ENCODE measurements around the gene POLRMT. TPM values are rescaled to one million over a fixed set of nuclear protein-coding genes. Genes with fewer than 3 reads are reported as not detected.

Gene POLRMT
- total RNA-seq, 6 donors from 2014 or later = 26.7 to 86.5 (median 50.9) TPM

GRCh38 chr19:571566-571974 is 61.8 kb downstream of the POLRMT start:
- TF ChIP-seq POLR2A (IDR thresholded peaks at IDR 0.05) = no peak
- no peak for TF ChIP-seq EP300 (IDR thresholded peaks at IDR 0.05)
- TF ChIP-seq POLR2AphosphoS5 (IDR thresholded peaks at IDR 0.05) = no peak
- TF ChIP-seq CTCF (IDR thresholded peaks at IDR 0.05) = no peak
- no peaks in the 10 kb centered on the region for H3K27me3 ChIP-seq
- H3K27ac ChIP-seq = peak overlapping the region; percentile 86 to 96 (median 90)
- H3K4me1 ChIP-seq = peaks cover 36 to 49% (median 41%) of the 10 kb centered on the region in 4 donors
- no peaks in the 10 kb centered on the region for H3K9me3 ChIP-seq
- H3K36me3 ChIP-seq = no peaks in the 10 kb centered on the region
- H3K4me3 ChIP-seq = peak overlapping the region in 3 of 4 donors; percentile 97 to 99 (median 98)
- peak in 1 of 2 donors; percentile 52 for DNase-seq
- 0% methylated on average over 14 of the region's 14 CpGs for WGBS, 2 donors
- peak in 1 of 2 donors; percentile 23 for ATAC-seq (ENCODE audit: low FRiP score in 2 of 2)

- DNase-seq (peak; percentile 58 to 72), ATAC-seq (ENCODE audit: low FRiP score in 2 of 2) (peak; percentile 7 to 19)
- WGBS, 2 donors = 0 to 3% methylated on average over 45 of the region's 45 CpGs
- Histone ChIP-seq H3K9me3 (no peaks in the 10 kb centered on the region), H3K4me3 (peak overlapping the region; percentile 4 to 99 (median 98)), H3K36me3 (no peaks in the 10 kb centered on the region), H3K27ac (peak overlapping the region; percentile 86 to 96 (median 90)), H3K27me3 (no peaks in the 10 kb centered on the region), H3K4me1 (peaks cover 34 to 45% (median 38%) of the 10 kb centered on the region in 4 donors)
- TF ChIP-seq POLR2AphosphoS5 (IDR thresholded peaks at IDR 0.05) (peak; percentile 8 to 42), POLR2A (IDR thresholded peaks at IDR 0.05) (peak in 1 of 4 donors; percentile 41), EP300 (IDR thresholded peaks at IDR 0.05) (no peak), CTCF (IDR thresholded peaks at IDR 0.05) (no peak)
Observed at GRCh38 chr19:570937-571565, 62.3 kb downstream of the POLRMT start.

- peaks cover 26 to 38% (median 31%) of the 10 kb centered on the region in 4 donors for H3K4me1 ChIP-seq
- no peaks in the 10 kb centered on the region for H3K36me3 ChIP-seq
- TF ChIP-seq POLR2A (IDR thresholded peaks at IDR 0.05) (no peak), EP300 (IDR thresholded peaks at IDR 0.05) (no peak), CTCF (IDR thresholded peaks at IDR 0.05) (no peak), POLR2AphosphoS5 (IDR thresholded peaks at IDR 0.05) (no peak)
- peak in 1 of 2 donors; percentile 58 for DNase-seq
- H3K9me3 ChIP-seq = no peaks in the 10 kb centered on the region
- no peaks in the 10 kb centered on the region for H3K27me3 ChIP-seq
- H3K27ac ChIP-seq = peak overlapping the region in 1 of 4 donors; percentile 13
- H3K4me3 ChIP-seq = no peak overlapping the region
- ATAC-seq (ENCODE audit: low FRiP score in 2 of 2) = no peak
- WGBS, 2 donors = 81 to 85% methylated on average over 11 of the region's 25 CpGs
Observed at GRCh38 chr19:570251-570686, 63.1 kb downstream of the POLRMT start.

- 83 to 89% methylated on average over 22 of the region's 22 CpGs for WGBS, 2 donors
- ATAC-seq (ENCODE audit: low FRiP score in 2 of 2) = no peak
- TF ChIP-seq EP300 (IDR thresholded peaks at IDR 0.05) = no peak
- TF ChIP-seq POLR2AphosphoS5 (IDR thresholded peaks at IDR 0.05) = no peak
- Histone ChIP-seq H3K4me3 (no peak overlapping the region), H3K27me3 (no peaks in the 10 kb centered on the region), H3K36me3 (no peaks in the 10 kb centered on the region), H3K27ac (peak overlapping the region; percentile 53 to 85 (median 78)), H3K9me3 (no peaks in the 10 kb centered on the region), H3K4me1 (peaks cover 4 to 14% (median 9%) of the 10 kb centered on the region in 4 donors)
- DNase-seq = no peak
Observed at GRCh38 chr19:567296-567900, 65.9 kb downstream of the POLRMT start.

Other genes with a start within 250 kb of the POLRMT start
- gene C2CD4C, start 224.4 kb downstream of the POLRMT start, total RNA-seq = 1 to 10 TPM in 4 of 6 donors, under 1 TPM in 2; 0.76 to 2.1 (median 1.6) TPM
- 100 to 1,000 TPM in 1 of 6 donors, 10 to 100 TPM in 5; 10.5 to 104 (median 22.5) TPM for gene SHC2, start 172.5 kb downstream of the POLRMT start, total RNA-seq
- gene MADCAM1, start 137.1 kb downstream of the POLRMT start, total RNA-seq = 1 to 10 TPM in 2 of 6 donors, under 1 TPM in 2, not detected in 2; 0.63 to 3.1 (median 1.1) TPM
- gene TPGS1, start 126.0 kb downstream of the POLRMT start, total RNA-seq = 10 to 100 TPM; 30.9 to 67.1 (median 40.1) TPM
- 100 to 1,000 TPM in 1 of 6 donors, 10 to 100 TPM in 5; 42.7 to 140 (median 52.4) TPM for gene CDC34, start 101.8 kb downstream of the POLRMT start, total RNA-seq
- gene GZMM, start 89.5 kb downstream of the POLRMT start, total RNA-seq = 1 to 10 TPM in 4 of 6 donors, not detected in 2; 2.3 to 6.1 (median 3.8) TPM
- 100 to 1,000 TPM; 222 to 429 (median 387) TPM for gene BSG, start 60.9 kb downstream of the POLRMT start, total RNA-seq
- under 1 TPM in 3 of 6 donors, not detected in 3; 0.46 to 0.47 (median 0.46) TPM for gene HCN2, start 43.7 kb downstream of the POLRMT start, total RNA-seq
- 1 to 10 TPM in 3 of 6 donors, under 1 TPM in 2, not detected in 1; 0.40 to 6.3 (median 1.2) TPM for gene FGF22, start 6.3 kb upstream of the POLRMT start, total RNA-seq
- gene RNF126, start 29.7 kb upstream of the POLRMT start, total RNA-seq = 100 to 1,000 TPM in 1 of 6 donors, 10 to 100 TPM in 5; 36.7 to 106 (median 66.3) TPM
- 100 to 1,000 TPM; 109 to 335 (median 197) TPM for gene FSTL3, start 42.9 kb upstream of the POLRMT start, total RNA-seq
- under 1 TPM in 2 of 6 donors, not detected in 4; 0.37 to 0.46 TPM for gene PRSS57, start 61.9 kb upstream of the POLRMT start, total RNA-seq
- 10 to 100 TPM; 12.5 to 65.6 (median 37.4) TPM for gene PALM, start 75.4 kb upstream of the POLRMT start, total RNA-seq
- 10 to 100 TPM; 22.5 to 51.5 (median 37.5) TPM for gene MISP, start 117.6 kb upstream of the POLRMT start, total RNA-seq
- gene PTBP1, start 163.9 kb upstream of the POLRMT start, total RNA-seq = 100 to 1,000 TPM; 122 to 270 (median 219) TPM
- 10 to 100 TPM in 1 of 6 donors, 1 to 10 TPM in 4, under 1 TPM in 1; 0.63 to 14.2 (median 5.6) TPM for gene PLPPR3, start 188.4 kb upstream of the POLRMT start, total RNA-seq
- 10 to 100 TPM in 1 of 6 donors, 1 to 10 TPM in 5; 2.0 to 13.6 (median 5.3) TPM for gene AZU1, start 194.3 kb upstream of the POLRMT start, total RNA-seq
- 1 to 10 TPM in 2 of 6 donors, not detected in 4; 1.1 to 9.4 TPM for gene PRTN3, start 207.5 kb upstream of the POLRMT start, total RNA-seq
- gene ELANE, start 218.8 kb upstream of the POLRMT start, total RNA-seq = 10 to 100 TPM in 1 of 6 donors, 1 to 10 TPM in 2, under 1 TPM in 2, not detected in 1; 0.69 to 11.9 (median 1.3) TPM
- gene CFD, start 226.1 kb upstream of the POLRMT start, total RNA-seq = 100 to 1,000 TPM; 101 to 393 (median 259) TPM